Astrocyte (in vitro differentiated cells and primary cell): ENCODE data around the gene CNN1.

Experiments used
- CTCF ChIP-seq: IDR thresholded peaks from 2 replicates; pipeline ENCODE4 v1.5.1; 2011; ENCODE audit warnings: low read depth, mild to moderate bottlenecking, inconsistent platforms, low read length, moderate library complexity; ENCODE audit not compliant: insufficient read depth
- EZH2 ChIP-seq: IDR thresholded peaks from 2 replicates; pipeline ENCODE4 v1.6.1; 2012; ENCODE audit warnings: mild to moderate bottlenecking, low read length, inconsistent platforms; ENCODE audit not compliant: insufficient read depth

GRCh38 chr19:11566164-11566563 is 27.5 kb downstream of the CNN1 start:
- TF ChIP-seq CTCF, result no peak
- no peak for TF ChIP-seq EZH2
